GM21717 (cell line): ENCODE results near the gene ATXN7L1.
"Not testable (repeated sequence)": the region's sequence is repeated elsewhere in the genome, so short reads cannot be mapped to it uniquely, and the experiment has no call there.

Experiments
- ATAC-seq: cut with Tn5 transposase; IDR thresholded peaks from one replicate; pipeline ENCODE4 v1.9.1; 2021; ENCODE audit warnings: mild to moderate bottlenecking, moderate library complexity; ENCODE audit not compliant: unreplicated experiment

The ATXN7L1 gene

DNA sequence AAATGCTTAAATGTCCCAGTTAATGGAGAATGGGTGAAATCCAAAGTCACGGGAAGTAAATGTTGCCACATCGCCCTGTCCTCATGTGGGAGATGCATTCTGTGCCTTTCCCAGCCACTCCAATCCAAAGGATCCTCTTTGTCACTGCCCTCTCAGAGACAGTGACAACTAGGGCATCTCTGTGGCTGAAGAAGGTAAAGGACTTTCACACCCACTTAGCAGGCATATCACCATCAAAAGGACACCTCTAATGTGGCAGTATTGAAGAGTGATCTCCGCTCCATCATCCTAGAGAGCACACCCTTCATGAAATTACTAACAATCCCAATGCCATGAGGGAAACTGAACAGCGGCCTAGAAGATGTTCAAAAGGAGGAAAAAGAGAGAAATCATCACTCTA lies 13.6 kb downstream of the ATXN7L1 start:
- ATAC-seq: no peak

DNA sequence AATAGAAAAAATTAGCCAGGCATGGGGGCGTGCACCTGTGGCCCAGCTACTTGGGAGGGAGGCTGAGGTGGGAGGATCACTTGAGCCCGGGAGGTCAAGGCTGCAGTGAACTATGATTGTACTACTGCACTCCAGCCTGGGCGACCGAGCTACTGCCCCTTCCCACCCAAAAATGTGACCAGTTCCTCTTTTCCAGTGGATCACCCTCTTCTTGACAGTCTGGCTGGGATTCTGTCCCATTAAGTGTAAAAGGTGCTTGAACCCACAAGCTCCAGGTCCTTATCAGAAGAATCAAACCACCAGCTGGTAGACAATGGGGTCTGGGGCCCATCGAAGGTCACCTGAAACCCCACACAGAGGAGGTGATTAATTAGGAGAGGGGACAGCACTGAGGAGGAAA lies 14.1 kb downstream of the ATXN7L1 start:
- ATAC-seq: no peak

DNA sequence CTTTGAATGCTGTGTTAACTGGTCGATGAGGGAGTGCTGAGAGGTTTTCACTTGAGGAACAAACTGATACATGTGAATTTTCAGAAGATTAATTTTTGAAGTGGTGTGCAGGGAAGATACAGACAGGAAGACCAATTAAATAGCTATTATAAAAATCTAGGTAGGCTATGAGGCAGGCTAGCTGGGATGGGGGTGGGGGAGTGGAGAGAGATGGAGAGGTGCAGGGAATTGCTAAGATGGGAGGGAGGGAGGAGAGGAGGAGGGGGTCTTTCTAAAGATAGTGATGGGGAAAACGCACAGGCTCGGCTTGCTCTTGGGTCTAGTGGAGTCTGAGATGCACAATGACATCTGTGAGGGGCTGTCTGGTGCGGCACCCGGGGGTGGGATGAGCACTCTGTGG lies 15.2 kb downstream of the ATXN7L1 start:
- no peak for ATAC-seq

DNA sequence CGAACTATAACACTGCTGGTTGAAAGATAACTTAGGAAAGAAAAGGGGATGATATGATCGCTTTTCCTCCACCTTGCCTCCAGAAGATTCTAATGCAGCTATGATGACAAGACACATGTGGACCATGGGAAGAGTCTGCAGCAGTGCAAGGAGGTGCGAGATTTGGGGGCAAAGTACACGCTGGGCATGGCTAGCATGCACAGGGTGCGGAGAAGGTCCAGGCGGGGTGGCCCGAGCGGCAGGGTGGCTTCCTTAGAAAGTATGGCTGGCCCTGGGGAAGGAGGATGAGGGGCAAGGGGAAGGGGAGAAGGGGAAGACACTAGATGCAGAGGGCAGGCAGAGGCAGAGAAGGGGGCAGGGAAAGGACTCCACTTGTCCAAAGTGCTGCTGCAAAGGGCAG lies 15.6 kb downstream of the ATXN7L1 start:
- ATAC-seq: no peak

DNA sequence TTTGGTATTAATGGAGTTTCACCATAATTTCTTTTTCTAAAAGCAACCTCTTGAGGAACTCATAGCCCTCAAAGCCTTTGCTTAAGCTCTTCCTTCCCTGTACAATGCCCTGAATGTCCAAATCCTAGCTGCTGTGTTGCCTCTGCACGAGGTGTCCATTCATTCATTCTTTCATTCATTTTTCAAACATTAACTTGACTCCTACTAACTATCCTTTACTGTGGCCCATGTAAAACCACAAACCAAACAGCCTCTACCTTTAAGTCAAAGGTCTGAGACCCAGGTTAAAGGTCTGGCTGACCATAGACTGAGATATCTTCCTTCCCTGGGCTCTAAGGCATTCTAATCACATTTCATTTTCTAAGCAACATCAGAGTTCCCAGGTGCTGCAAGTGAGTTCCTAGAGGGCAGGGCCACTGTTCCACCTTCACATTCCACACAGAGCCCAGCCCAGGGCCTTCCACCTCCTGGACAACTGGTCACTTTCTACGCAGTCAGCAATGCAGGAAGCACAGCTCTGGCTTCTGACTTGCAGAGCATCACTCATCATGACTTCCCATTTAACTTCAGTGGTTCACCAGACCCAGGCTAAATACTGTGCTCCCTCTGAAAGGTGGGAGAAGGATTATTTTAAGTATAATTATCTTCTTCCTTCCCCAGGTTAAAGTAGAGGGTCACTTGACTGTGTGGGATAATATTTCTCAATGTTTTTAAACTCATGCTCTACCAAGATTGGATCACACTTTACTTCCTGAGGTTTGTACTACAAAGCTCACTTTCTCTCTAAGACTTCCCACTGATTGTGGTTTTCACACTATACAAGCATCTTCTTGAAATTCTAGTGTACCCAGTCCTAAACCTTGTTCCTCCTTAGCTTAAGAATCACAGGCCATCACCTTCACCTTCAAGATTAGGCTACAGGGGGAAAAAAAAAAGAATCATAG lies 19.1 kb downstream of the ATXN7L1 start:
- ATAC-seq: no peak

DNA sequence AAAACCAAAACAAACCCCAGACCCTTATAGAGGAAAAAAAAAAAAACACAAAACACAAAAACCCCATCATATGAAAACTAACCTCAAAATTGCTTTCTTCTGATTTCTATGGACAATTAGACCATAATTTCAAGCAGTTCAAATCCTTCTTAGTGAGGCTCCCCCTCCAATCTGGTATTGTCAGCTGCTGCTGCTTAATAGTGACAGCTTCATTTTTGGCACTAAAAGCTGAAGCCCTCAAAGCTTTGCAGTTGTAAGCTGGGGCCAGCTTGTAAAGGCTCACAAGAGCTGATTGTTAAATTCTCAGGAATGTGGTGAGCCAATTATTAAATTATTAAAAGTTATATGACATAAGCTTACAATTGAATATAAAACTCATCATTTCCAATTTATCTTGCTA lies 21.9 kb downstream of the ATXN7L1 start:
- ATAC-seq: no peak

DNA sequence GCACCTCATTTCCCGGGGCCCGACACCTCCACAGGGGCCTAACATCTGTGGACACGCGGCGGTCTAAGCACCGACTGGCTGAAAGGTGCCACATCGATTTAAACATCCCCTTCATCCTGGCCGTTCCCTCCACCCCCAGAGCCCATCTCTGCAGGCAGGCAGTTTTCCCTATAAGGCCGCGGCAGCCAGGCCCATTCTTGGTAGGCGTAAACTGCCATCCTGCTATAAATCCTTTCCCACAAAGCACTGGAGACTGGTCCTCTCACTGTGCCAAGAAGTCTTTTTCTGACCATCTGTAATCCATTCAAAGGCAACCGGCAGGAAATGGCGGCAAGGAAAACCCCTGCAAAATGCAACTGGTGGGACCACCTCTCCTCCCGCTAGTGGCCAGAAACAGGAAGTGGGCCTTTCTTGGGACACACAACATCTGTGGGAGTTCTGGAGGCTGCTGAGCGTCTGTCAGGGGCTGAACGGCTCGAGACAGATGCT lies 22.4 kb downstream of the ATXN7L1 start:
- no peak for ATAC-seq

DNA sequence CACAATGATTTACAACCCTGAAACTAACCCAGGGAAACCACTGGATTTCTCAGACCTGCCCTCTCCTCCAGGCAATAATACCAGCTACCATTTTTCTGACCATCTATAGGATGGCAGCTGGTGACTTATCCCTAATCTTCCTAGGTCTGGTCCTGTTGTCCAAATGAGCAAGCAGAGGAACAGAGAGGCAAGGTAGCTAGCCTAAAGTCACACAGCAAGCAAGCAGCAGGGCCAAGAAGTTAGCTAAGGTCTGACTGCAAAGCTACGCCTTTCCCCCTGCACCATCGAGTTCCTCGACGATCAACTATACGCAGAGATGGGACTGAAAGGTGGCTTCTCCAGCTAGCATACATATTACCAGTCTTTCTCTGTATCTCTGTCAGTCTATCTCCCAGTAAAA lies 25.3 kb downstream of the ATXN7L1 start:
- ATAC-seq: no peak

DNA sequence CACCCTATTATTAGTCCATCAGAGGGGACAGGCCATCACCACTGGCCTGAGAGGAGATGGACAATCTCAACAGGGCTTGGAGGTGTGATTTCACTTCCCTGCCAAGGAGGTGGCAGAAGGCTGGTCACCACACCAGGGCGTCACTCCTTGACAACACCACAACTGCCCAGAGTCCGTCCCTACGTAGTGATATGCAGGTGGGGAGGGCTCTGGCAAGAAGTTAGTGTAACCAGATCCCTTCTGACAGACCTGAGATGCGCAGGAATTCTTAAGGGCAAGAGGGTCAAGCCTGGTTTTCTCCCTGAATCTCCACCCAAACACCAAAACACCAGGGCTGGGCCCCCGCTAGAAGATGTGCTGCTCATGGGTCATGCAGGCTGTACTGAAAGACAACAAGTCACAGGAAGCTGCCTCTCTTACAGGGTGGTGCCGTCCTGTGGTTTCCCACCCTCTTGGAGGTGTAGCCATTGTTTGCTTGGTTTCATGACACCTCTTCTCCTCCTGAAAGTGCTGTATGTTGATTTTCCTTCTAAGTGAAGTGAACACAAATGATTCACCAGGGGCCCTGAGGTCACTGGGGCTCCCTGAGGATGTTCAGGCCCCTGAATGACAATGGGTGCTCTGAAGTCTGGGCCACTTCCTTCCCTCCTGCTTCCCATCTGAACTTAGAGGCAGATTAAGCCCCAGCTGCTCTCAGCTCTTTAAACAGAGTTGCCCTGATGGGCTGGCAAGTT lies 27.1 kb downstream of the ATXN7L1 start:
- no peak for ATAC-seq

DNA sequence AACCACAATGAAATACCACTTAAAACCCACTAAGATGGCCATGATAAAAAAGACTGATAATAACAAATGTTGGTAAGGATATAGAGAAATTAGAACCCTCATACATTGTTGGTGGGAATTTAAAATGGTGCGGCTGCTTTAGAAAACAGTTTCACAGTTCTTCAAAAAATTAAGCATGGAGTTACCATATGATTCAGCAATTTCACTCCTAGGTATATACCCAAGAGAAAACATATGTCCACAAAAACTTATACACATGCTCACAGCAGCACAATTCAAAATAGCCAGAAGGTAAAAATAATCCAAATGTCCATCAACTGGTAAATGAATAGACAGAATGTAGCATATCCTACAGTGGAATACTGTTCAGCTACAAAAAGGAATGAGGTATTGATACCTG lies 30.0 kb downstream of the ATXN7L1 start:
- no peak for ATAC-seq

DNA sequence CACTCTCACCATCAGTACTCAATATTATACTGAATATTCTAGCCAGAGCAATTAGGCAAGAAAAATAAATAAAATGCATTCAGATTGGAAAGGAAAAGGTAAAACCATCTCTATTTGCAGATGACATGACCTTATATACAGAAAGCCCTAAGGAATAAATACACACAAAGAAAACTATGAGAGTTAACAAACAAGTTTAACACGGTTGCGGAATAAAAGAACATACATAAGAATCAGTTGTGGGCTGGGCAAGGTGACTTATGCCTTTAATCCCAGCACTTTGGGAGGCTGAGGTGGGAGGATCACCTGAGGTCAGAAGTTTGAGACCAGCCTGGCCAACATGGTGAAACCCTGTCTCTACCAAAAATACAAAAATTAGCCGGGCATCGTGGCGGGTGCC lies 31.7 kb downstream of the ATXN7L1 start:
- ATAC-seq: not testable (repeated sequence)

DNA sequence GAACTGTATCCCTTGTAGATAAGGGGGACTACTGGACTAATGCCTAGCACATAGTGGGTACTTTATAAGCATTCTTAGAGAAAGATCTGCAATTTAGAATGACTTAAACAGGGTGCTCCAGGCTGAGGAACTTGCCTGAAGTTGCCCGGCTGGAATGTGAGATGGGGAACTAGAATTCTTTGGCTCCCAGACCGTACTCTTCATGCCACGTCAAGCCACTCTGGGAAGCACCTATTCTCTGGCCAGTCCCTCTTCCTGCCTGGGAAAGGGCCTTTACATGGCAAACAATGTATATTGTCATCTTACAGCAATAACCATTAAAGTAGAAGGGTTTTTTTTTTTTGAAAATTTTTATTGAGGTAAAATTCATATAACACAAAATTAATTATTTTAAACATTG lies 34.5 kb downstream of the ATXN7L1 start:
- no peak for ATAC-seq

DNA sequence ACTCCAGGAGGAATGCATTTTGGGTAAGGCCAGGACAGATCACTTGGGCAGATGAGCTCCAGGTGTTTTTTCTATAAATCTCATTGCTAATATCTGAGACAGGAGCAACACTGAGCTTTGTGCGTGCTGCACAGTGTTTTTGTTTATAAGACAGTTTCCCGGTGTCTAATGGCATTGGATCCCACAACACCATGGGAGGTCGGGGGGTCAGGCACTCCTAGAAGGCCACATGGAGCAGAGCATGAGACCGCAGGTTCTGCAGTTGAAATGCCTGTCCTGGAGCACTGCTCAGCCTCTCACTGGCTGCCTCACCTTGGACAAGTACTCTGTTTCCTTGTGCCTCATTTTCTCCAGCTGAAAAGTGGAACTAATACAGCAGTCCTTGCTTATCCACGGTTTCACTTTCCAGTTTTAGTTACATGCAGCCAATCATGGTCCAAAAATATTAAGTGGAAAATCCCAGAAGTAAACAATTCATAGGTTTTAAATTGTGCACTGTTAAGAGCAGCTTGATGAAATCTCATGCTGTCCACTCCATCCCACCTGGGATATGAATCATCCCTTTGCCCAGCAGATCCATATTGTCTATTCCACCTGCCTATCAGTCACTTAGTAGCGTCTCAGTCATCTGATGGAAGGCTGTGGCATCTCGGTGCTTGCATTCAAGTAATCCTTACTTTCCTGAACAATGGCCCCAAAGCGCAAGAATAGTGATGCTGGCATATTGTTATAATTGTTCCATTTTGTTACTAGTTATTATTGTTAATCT lies 35.2 kb downstream of the ATXN7L1 start:
- ATAC-seq: no peak

DNA sequence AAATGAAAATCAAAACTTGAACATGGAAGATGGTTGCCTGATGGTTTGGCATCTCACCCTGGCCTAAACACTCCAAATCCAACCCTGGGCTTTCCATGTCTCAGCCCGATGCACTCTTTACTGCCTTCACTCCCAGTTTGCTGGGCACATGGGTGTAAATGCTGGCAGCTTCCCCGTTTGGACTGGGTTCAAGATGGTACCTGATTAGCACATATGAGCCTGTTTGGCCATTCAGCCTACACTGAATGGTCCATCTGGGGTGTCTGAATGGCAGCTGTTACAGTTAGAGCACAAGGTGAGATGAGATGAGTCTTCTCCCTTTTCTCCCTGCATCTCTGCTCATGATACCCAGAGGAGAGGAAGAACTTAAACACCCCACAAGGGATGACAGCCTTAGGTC lies 37.1 kb downstream of the ATXN7L1 start:
- no peak for ATAC-seq

DNA sequence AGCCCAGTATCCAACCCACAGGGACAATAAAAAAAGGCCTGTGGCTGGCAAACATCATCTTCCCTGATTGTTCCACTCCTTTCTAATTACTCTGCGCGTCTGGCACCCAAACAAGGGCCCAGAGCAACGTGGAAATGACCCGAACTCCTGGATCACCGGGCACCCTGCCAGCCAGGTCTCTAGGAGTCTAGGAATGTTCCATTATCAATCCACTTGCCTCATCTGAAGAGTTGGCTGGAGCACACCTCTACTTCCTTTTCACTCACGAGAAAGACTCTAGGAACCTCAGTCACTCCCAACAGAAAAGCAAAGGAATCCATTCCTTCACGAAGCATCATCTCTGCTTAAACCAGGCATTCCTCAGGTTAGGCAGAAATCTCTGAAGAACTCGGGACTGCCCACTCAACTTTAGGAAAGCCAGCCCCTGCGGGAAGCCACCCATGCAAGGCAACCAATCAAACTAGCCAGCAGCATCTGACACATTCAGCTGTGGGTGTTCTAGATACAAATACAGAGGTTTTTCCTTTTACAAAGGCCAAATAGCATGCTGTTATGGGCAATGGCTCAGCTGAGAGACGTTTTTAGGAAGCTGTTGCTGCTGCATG lies 37.7 kb downstream of the ATXN7L1 start:
- ATAC-seq: no peak

DNA sequence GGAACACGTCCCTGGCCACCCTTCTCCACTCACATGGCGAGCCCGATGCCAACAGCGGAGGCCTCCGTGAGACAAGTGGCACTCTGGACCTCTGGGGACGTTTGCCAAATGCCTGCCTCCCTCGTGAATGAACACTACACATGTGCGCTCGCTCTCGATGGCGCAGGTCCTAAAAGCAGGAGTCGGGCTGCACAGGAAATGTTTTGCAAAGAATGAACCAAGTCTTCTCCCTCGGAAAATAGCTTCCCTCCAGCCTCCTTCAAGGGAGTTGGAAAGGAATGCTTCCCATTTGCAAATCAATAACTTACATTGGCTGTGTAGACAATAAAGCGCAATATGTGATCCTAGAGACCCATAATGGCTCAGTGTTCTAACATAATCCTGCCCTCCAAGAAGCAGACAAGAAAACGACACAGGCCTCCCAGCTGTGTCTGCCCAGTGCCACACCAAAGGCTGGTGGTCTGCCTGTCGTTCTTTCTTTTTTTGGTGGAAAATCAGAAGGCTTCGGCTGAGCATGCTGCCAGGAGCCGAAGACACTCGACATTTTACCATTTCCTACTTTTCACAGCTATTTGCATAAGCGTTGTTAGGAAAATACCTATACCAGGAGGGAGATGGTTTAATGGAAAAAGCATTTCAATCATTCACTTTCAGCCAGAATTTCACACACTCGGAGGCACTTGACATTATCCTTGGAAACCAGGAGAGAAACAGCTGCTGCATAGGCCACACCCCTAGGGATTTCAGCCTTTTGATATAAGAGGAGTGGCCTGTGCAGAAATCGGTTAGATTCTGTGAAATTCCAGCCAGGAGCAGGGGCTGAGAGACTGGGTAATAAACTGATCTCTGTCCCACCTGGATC lies 38.4 kb downstream of the ATXN7L1 start:
- ATAC-seq: no peak

DNA sequence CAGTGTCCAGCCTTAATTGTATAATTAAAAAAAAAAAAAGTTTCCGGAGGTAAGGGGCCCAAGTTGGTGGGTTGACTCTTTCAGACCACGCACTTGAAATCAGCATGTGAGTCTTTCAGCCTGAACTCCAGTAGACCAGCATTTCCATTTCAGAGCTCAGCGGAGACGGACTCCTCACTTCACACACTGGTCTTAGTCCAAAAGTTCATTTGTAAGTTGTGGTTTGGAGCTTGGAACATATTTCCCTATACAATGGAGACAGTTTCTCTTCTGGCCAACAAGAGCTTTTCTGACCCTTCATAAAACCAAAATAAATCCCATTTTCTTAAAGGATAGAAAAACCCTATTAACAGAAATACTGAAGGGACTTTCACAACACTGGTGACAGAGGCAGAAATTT lies 41.0 kb downstream of the ATXN7L1 start:
- no peak for ATAC-seq

DNA sequence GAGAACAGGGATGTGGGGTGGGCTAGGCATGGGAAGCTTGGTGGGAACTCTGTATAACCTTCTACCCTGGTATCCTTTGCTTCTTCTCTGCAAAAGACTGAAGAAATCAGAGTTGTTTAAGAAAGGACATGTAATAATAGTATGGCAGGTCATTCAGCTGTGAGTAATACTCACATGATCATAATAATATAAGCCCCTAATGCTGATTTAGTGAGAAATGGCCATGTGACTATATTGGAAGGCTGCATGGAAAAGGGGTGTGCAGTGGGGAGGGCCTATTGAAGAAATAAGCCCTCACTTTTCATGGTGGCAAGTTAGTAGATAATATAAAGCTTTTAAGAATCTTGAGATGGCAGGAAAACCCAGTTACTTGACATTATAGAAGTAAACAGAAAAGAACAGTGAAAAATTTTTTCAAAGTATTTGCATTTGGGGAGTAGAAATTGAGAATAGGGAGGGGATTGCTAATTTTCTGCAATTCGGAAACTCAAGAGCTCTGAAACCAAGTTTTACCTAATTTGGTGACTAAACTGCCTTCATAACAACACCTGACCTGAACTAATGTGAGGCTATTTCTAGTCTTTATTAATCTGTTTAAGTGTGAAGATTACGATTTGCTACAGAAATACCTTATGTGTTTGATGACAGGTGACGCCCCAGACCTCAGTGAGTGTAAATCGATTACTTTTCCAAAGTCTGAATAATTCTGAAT lies 44.4 kb downstream of the ATXN7L1 start:
- no peak for ATAC-seq

DNA sequence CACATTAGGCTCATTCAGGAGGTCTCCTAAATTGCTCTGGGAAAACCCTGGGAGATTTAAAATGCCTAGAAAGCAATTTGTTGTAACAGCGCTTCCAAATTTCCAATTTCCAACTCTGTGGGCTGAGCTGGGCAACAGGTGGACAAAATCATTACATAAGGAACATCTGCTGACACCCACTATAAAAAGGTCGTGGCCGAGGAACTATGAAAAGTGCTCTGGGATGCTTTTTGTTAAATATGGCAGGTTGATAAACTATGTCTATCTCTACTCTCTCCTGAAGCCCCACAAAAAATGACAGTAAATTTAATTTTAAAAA lies 45.1 kb downstream of the ATXN7L1 start:
- no peak for ATAC-seq
